ENCODE results near the gene GTF2A1. TPM values are rescaled to one million over a fixed set of nuclear protein-coding genes. Genes with fewer than 3 reads are reported as not detected.

The GTF2A1 gene
- total RNA-seq, 1 experiment from 2014 or later, result 49.0 TPM

DNA sequence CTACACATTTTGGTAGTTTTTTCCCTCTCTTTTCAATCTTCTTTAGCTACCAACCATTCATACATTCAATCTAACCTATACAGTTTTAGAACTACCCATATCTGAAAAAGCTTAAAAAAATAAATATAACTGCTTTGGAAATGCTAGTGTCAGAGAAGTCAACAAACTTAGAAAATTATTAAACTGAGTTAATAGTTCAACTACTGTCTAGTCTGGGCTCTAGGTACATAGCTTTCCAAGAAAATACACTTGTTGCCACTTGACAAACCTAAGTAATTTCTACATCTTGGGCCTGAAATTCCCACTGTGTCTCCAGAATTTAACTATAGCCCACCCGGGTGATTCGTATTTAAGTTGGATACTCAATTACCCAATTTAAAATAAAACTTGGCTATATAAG lies 22.1 kb downstream of the GTF2A1 start:
- DNase-seq (ENCODE audit: low spot score) (no peak), ATAC-seq (no peak)
- ChIA-PET CTCF (no interaction called here), POLR2A (no interaction called here)
- Mint-ChIP-seq H3K4me1 (no peaks in the 10 kb centered on the region), H3K27me3 (ENCODE audit: low read depth) (no peaks in the 10 kb centered on the region), H3K9me3 (no peaks in the 10 kb centered on the region), H3K36me3 (peaks cover 63% of the 10 kb centered on the region), H3K27ac (no peak overlapping the region), H3K4me3 (no peak overlapping the region)
- no peak for TF ChIP-seq SMAD3 (CRISPR knock-in tag; IDR thresholded peaks at IDR 0.05; ENCODE audit: borderline replicate concordance)
- no peak for TF ChIP-seq SOX15 (CRISPR knock-in tag; IDR thresholded peaks at IDR 0.05)
- TF ChIP-seq GABPB1 (CRISPR knock-in tag; IDR thresholded peaks at IDR 0.05), result no peak
- TF ChIP-seq PRRX2 (CRISPR knock-in tag; IDR thresholded peaks at IDR 0.05), result no peak
- TF ChIP-seq, protein P1, sequence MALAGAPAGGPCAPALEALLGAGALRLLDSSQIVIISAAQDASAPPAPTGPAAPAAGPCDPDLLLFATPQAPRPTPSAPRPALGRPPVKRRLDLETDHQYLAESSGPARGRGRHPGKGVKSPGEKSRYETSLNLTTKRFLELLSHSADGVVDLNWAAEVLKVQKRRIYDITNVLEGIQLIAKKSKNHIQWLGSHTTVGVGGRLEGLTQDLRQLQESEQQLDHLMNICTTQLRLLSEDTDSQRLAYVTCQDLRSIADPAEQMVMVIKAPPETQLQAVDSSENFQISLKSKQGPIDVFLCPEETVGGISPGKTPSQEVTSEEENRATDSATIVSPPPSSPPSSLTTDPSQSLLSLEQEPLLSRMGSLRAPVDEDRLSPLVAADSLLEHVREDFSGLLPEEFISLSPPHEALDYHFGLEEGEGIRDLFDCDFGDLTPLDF (CRISPR knock-in tag; IDR thresholded peaks at IDR 0.05), result no peak
- no peak for TF ChIP-seq GRHL2 (CRISPR knock-in tag; IDR thresholded peaks at IDR 0.05; ENCODE audit: insufficient replicate concordance, severe bottlenecking)

DNA sequence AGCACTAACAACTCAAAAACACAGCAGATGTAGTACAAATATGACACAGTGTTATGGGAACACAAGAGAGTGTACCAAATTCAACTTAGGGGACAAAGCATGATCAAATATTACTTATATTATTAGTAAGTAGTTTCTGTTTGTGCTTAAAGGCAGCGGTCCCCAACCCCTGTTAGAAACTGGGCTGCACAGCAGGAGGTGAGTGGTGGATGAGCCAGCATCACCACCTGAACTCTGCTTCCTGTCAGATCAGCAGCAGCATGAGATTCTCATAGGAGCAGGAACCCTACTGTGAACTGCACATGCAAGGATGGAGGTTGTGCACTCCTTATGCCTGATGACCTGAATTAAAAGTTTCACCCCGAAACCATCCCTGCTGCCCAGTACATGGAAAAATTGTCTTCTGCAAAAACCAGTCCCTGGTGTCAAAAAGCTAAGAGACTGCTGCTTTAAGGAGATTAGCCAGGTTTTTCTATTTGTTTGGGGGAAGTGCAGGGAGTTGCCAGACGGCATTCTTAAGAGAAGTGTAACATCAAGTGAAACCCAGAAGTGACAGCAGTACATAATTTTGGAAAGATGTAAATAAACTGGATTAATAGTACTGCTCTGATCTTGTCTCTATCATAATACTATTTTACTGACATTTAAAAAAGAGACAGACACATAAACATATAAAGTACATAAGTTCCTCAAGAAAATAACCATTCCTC lies 26.7 kb downstream of the GTF2A1 start:
- ChIA-PET CTCF (no interaction called here), POLR2A (no interaction called here)
- H3K36me3 Mint-ChIP-seq, result peaks cover 50% of the 10 kb centered on the region
- H3K4me1 Mint-ChIP-seq, result no peaks in the 10 kb centered on the region
- TF ChIP-seq, protein P2, sequence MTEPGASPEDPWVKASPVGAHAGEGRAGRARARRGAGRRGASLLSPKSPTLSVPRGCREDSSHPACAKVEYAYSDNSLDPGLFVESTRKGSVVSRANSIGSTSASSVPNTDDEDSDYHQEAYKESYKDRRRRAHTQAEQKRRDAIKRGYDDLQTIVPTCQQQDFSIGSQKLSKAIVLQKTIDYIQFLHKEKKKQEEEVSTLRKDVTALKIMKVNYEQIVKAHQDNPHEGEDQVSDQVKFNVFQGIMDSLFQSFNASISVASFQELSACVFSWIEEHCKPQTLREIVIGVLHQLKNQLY (CRISPR knock-in tag; IDR thresholded peaks at IDR 0.05), result no peak
- no peak for TF ChIP-seq ZNF263 (CRISPR knock-in tag; IDR thresholded peaks at IDR 0.05; ENCODE audit: low read depth)
- TF ChIP-seq, protein P3, sequence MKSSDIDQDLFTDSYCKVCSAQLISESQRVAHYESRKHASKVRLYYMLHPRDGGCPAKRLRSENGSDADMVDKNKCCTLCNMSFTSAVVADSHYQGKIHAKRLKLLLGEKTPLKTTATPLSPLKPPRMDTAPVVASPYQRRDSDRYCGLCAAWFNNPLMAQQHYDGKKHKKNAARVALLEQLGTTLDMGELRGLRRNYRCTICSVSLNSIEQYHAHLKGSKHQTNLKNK (CRISPR knock-in tag; IDR thresholded peaks at IDR 0.05), result no peak
- TF ChIP-seq TEAD4 (CRISPR knock-in tag; IDR thresholded peaks at IDR 0.05), result no peak
- TF ChIP-seq GABPB1 (CRISPR knock-in tag; IDR thresholded peaks at IDR 0.05), result no peak
- TF ChIP-seq, protein P4, sequence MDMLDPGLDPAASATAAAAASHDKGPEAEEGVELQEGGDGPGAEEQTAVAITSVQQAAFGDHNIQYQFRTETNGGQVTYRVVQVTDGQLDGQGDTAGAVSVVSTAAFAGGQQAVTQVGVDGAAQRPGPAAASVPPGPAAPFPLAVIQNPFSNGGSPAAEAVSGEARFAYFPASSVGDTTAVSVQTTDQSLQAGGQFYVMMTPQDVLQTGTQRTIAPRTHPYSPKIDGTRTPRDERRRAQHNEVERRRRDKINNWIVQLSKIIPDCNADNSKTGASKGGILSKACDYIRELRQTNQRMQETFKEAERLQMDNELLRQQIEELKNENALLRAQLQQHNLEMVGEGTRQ (CRISPR knock-in tag; IDR thresholded peaks at IDR 0.05), result no peak
- TF ChIP-seq, protein P5, sequence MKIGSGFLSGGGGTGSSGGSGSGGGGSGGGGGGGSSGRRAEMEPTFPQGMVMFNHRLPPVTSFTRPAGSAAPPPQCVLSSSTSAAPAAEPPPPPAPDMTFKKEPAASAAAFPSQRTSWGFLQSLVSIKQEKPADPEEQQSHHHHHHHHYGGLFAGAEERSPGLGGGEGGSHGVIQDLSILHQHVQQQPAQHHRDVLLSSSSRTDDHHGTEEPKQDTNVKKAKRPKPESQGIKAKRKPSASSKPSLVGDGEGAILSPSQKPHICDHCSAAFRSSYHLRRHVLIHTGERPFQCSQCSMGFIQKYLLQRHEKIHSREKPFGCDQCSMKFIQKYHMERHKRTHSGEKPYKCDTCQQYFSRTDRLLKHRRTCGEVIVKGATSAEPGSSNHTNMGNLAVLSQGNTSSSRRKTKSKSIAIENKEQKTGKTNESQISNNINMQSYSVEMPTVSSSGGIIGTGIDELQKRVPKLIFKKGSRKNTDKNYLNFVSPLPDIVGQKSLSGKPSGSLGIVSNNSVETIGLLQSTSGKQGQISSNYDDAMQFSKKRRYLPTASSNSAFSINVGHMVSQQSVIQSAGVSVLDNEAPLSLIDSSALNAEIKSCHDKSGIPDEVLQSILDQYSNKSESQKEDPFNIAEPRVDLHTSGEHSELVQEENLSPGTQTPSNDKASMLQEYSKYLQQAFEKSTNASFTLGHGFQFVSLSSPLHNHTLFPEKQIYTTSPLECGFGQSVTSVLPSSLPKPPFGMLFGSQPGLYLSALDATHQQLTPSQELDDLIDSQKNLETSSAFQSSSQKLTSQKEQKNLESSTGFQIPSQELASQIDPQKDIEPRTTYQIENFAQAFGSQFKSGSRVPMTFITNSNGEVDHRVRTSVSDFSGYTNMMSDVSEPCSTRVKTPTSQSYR (CRISPR knock-in tag; IDR thresholded peaks at IDR 0.05), result no peak
- no peak for TF ChIP-seq ZNF121 (CRISPR knock-in tag; IDR thresholded peaks at IDR 0.05)
- no peak for TF ChIP-seq FOXP1 (CRISPR knock-in tag; IDR thresholded peaks at IDR 0.05; ENCODE audit: borderline replicate concordance)
- TF ChIP-seq, protein P6, sequence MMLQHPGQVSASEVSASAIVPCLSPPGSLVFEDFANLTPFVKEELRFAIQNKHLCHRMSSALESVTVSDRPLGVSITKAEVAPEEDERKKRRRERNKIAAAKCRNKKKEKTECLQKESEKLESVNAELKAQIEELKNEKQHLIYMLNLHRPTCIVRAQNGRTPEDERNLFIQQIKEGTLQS (CRISPR knock-in tag; conservative IDR thresholded peaks at IDR 0.05), result no peak
- TF ChIP-seq, protein P1 (CRISPR knock-in tag; IDR thresholded peaks at IDR 0.05), result no peak
- TF ChIP-seq, protein P7, sequence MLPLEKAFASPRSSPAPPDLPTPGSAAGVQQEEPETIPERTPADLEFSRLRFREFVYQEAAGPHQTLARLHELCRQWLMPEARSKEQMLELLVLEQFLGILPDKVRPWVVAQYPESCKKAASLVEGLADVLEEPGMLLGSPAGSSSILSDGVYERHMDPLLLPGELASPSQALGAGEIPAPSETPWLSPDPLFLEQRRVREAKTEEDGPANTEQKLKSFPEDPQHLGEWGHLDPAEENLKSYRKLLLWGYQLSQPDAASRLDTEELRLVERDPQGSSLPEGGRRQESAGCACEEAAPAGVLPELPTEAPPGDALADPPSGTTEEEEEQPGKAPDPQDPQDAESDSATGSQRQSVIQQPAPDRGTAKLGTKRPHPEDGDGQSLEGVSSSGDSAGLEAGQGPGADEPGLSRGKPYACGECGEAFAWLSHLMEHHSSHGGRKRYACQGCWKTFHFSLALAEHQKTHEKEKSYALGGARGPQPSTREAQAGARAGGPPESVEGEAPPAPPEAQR (CRISPR knock-in tag; IDR thresholded peaks at IDR 0.05), result no peak
- TF ChIP-seq ELF4 (CRISPR knock-in tag; IDR thresholded peaks at IDR 0.05; ENCODE audit: low read depth), result no peak
- TF ChIP-seq JUN (CRISPR knock-in tag; IDR thresholded peaks at IDR 0.05), result no peak
- DNase-seq (ENCODE audit: low spot score), result no peak
- ATAC-seq, result no peak
- no peaks in the 10 kb centered on the region for H3K9me3 Mint-ChIP-seq
- no peak overlapping the region for H3K27ac Mint-ChIP-seq
- H3K27me3 Mint-ChIP-seq (ENCODE audit: low read depth), result no peaks in the 10 kb centered on the region
- no peak overlapping the region for H3K4me3 Mint-ChIP-seq
